Measurements from ENCODE around the gene TNFAIP1.

The TNFAIP1 gene

DNA sequence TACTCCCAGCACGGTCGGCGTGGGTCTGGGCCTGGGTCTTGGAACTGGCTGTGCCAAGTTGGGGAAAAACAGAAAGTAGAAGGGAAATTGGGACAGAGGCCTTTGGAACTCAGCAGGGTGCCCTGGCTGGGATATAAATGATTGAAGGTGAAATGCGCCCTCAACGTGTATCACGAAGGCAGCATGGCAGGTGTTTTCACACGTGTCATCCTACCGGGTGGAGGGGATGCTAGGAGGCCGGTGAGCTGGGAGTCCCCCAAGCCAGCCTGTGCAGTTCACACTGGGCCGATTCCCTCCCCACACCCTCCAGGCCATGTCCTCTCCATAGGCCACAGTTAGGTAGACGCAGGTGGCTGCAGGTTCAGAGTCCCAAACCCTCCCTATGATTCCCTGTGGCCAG is 6.0 kb downstream of the TNFAIP1 start:
- H3K4me3 ChIP-seq (ENCODE audit: low read depth, low read length), result no peak overlapping the region
- TF ChIP-seq, protein P1, sequence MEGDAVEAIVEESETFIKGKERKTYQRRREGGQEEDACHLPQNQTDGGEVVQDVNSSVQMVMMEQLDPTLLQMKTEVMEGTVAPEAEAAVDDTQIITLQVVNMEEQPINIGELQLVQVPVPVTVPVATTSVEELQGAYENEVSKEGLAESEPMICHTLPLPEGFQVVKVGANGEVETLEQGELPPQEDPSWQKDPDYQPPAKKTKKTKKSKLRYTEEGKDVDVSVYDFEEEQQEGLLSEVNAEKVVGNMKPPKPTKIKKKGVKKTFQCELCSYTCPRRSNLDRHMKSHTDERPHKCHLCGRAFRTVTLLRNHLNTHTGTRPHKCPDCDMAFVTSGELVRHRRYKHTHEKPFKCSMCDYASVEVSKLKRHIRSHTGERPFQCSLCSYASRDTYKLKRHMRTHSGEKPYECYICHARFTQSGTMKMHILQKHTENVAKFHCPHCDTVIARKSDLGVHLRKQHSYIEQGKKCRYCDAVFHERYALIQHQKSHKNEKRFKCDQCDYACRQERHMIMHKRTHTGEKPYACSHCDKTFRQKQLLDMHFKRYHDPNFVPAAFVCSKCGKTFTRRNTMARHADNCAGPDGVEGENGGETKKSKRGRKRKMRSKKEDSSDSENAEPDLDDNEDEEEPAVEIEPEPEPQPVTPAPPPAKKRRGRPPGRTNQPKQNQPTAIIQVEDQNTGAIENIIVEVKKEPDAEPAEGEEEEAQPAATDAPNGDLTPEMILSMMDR (IDR thresholded peaks at IDR 0.05; ENCODE audit: low read depth, low read length), result no peak

DNA sequence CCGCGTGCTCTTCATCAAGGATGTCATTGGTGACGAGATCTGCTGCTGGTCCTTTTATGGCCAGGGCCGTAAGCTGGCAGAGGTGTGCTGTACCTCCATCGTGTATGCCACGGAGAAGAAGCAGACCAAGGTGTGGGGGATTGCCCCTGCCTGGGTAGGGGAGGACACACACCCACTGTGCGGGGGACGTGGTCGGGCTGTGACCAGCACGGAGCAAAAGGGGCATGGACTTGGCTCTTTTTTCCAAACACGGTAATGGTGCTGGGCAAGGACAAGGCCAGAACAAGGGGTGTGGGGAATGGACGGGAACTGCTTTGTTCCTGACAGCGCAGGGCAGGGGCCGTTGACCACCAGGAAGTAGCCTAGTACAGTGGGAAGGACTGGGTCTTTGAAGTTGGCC is 6.8 kb downstream of the TNFAIP1 start:
- no peak overlapping the region for H3K4me3 ChIP-seq (ENCODE audit: low read depth, low read length)
- TF ChIP-seq, protein P1 (IDR thresholded peaks at IDR 0.05; ENCODE audit: low read depth, low read length), result no peak

DNA sequence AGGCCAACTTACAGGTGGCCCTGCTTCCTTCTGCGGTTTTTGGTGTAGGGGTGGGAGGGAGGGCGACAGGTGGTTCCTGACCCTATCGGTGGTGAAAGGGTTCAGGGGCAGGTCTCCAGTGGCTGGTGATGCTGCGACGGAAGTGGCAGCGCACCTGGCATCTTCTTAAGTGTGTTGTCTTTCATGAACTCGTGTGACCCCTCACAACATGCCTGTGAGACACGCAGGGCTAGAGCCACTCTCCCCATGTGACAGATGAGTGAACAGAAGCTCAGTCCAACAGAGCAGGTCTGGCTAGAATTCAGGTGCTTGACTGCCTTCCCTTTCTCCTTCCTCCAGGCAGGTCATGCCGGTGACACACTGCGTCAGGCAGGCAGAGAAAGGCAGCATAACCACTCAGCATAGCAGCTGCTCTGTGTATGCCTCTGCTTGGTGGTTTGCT is 8.0 kb downstream of the TNFAIP1 start:
- TF ChIP-seq, protein P1 (IDR thresholded peaks at IDR 0.05; ENCODE audit: low read depth, low read length), result no peak
- H3K4me3 ChIP-seq (ENCODE audit: low read depth, low read length), result no peak overlapping the region

DNA sequence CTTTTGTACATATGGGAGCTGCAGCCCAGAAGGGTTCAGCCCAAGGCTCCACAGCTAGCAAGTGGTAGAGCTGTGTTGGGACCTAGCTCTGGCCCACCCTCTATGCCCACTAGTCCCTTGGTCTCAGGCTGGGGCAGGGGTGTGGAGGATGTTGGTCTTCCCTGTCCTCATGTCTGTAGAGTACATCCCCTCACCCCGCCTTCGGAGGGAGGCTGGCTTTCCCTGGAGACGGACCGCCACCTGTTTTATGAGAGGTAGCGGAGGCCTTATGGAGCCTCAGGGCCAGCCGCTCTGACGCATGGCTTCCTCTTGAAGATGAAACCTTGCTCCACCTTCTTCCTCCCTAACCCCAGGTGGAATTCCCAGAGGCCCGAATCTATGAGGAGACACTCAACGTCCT is 8.4 kb downstream of the TNFAIP1 start:
- H3K4me3 ChIP-seq (ENCODE audit: low read depth, low read length), result no peak overlapping the region
- TF ChIP-seq, protein P1 (IDR thresholded peaks at IDR 0.05; ENCODE audit: low read depth, low read length), result no peak

DNA sequence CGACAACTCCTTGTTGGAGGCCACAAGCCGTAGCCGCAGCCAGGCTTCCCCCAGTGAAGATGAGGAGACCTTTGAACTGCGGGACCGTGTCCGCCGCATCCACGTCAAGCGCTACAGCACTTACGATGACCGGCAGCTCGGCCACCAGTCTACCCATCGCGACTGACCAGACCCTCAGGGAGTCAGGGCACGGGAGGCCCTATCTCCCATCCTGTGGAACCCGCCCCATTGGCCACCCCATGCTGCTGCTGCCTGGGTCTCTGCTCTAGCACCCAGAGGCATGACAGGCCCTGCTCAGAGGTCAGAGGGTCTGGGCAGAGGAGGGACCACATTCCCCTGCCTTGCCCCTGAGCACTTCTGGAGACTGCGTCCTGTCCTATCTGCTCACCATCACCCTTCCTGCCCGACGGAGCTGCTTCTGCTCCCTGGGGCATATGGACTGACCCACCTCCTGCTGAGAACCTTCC is 8.9 kb downstream of the TNFAIP1 start:
- TF ChIP-seq, protein P1 (IDR thresholded peaks at IDR 0.05; ENCODE audit: low read depth, low read length), result no peak
- H3K4me3 ChIP-seq (ENCODE audit: low read depth, low read length), result no peak overlapping the region

DNA sequence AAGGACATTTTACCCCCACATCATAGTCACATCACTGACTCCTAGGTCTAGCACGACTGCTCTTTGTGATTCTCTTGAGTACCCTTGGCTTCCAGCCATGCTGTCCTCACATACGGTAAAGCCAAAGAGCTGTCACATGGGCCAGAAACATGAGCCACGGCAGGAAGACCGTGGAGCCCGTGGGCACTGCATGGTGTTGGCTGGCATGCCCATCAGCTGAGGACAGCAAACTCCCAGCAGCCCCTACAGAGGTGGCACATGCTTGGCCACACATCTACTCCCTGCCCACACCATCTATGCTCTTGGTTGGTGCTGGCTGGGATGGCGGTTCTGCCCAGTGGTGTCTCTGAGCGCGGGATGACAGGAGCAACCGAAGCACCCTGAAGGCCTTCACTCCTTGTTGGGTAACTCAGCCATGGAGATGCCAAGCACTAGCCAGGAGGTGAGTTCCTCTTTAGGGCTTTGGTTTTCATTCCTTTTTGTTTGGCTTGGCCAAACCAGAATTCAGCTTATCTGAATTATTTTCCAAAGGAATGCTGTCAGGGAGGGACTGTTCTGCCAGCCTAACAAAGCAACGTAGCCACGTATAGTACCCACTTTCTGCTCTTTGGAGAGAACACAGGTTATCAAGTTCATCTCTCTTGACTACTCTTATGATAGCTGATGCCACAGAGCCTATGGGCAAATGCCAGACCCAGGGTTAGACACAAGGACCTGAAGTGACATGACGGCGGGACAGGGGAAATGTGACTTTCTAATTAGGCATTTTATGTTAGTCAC is 10.0 kb downstream of the TNFAIP1 start:
- no peak overlapping the region for H3K4me3 ChIP-seq (ENCODE audit: low read depth, low read length)
- TF ChIP-seq, protein P1 (IDR thresholded peaks at IDR 0.05; ENCODE audit: low read depth, low read length), result no peak

DNA sequence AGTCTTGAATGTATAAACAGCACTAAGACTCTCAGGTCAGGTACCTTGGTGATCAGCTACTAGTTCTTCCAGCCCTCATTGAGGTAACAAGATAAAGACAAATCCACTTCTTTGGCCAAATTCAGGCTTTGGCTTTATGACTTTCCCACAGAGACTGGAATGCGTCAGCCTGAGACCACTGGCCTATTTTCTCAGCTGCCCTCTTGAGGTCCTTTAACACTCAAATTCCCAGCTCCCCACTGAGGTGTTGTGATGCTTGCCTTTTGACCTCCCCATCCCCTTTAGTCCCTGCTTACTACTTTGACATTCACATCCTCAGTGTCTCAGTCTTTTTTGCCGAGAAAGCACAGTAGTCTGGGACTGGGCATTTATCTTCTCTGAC is 10.6 kb downstream of the TNFAIP1 start:
- no peak overlapping the region for H3K4me3 ChIP-seq (ENCODE audit: low read depth, low read length)
- TF ChIP-seq, protein P1 (IDR thresholded peaks at IDR 0.05; ENCODE audit: low read depth, low read length), result no peak

Data from WI38 (cell line).